ENCODE measurements around the gene ZNF273. TPM values are rescaled to one million over a fixed set of nuclear protein-coding genes. Genes with fewer than 3 reads are reported as not detected.
"Not testable (repeated sequence)": the region's sequence is repeated elsewhere in the genome, so short reads cannot be mapped to it uniquely, and the experiment has no call there.

The ZNF273 gene
- 3.4 and 3.7 TPM in 2 replicates for total RNA-seq

DNA sequence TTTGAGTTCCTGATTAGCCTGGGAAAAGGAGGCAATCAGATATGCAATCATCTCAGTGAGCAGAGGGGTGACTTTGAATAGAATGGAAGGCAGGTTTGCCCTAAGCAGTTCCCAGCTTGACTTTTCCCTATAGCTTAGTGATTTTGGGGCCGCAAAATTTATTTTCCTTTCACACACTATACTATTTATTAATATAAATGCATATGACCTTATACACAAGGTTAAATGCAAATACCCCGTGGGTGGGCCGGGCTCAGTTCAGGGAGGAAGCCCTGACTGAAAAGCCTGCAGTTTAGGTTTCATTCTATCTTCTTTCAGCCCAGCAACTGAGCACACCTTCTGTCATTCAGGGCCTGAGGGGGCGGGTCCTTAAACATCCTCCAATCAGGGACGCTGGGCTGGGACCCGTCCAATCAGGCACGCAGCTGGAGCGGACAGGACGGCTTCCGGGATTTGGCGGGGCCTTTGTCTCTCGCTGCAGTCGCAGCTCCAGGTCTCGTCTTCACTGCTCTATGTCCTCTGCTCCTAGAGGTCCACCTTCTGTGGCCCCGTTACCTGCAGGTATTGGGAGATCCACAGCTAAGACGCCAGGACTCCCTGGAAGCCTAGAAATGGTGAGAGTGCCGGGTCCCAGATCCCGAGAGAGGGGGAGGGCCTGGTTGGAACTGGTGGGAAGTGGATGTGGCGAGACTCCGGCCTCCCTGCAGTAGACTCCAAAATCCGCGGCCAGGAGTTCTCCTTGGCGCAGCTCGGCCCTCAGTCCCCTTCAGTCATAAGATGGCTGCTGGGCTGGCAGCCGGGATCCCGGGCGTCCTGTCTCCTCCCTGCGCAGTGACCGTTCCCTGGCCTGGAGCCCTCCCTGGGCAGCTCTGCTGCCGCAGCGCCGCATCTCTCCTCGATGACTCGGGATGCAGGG lies at the start of gene ZNF273:
TSS of gene ZNF273 (plus strand) at position 468 of the 916 bp plus-strand sequence. CDS start at position 513, 45 bp downstream.
- DNase-seq (ENCODE audit: extremely low read depth, low read depth, low spot score): no peak

GRCh38 chr7:64853679-64854078 lies 49.4 kb upstream of the ZNF273 start:
- DNase-seq (ENCODE audit: extremely low read depth, low read depth, low spot score): no peak

DNA sequence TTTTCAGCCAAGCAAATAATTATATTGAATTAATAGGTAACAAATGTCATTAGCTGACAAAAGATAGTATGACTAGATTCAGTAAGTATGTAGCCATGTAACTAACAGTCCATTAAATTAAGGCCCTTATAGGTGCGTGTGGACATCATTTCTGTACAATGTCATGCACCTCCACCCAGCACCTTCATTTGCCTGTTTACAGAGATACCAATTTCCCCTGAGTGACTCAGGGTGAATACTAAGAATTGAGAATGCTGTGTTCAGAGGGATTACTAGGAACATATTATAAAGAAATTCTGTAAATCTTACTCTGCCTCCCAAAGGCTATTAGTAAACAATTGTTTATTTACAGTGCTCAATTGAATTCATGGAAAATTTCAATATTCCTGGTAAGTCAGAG lies 48.1 kb upstream of the ZNF273 start:
- no peak for DNase-seq (ENCODE audit: extremely low read depth, low read depth, low spot score)

DNA sequence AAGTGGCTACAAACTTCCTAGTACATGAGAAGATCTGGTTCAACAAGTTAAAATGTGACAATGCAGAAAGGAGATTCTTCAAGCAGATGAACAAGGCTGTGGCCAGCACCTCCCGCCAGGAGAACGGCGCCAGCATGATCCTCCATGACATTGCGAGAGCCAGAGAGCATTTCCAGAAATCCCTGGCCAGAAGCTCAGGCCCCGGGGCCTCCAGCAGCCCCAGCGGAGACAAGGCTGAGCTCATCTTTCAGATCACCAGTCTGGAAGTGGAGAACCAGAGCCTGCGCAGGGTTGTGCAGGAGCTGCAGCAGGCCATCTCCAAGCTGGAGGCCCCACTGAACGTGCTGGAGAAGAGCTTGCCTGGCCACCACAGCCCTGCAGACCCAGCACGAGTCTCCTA lies 40.1 kb upstream of the ZNF273 start:
- no peak for DNase-seq (ENCODE audit: extremely low read depth, low read depth, low spot score)

GRCh38 chr7:64863530-64863929 lies 39.5 kb upstream of the ZNF273 start:
- not testable (repeated sequence) for DNase-seq (ENCODE audit: extremely low read depth, low read depth, low spot score)

DNA sequence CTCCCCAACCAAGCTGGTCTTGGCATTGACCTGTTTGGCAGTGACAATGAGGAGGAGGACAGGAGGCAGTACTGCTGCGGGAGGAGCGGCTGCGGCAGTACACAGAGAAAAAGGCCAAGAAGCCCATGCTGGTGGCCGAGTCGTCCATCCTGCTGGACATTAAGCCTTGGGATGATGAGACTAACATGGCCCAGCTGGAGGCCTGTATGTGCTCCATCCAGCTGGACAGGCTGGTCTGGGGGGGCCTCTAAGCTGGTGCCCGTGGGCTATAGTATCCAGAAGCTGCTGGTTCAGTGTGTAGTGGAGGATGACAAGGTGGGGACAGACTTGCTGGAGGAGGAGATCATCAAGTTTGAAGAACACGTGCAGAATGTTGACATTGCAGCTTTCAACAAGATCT lies 39.1 kb upstream of the ZNF273 start:
- no peak for DNase-seq (ENCODE audit: extremely low read depth, low read depth, low spot score)

DNA sequence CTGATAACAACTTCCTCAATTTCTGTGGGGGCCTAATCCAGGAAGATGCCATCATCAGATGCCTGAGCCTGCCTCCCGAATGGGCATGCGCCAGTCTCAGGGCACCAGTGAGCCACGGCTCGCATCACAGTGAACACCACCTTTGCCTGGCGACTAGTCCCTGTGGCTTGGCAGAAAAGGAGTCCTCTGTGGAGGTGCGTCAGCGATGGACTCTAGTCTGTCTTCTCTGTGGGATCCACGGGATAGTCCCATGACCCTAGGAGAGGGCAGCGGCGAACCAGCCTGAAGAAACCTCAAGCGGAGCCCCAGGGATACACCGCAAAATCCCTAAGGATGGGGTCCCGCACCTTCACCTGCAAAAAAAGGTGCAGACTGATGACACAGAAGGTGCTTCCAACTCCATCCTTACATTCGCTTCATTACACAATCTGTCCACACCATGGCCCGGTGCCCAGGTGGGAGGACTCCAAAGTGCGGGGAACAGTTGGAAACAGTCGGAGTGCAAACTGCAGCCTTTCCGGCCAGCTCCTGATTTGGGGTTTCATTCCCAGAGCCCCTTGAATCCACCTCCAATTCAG lies 35.1 kb upstream of the ZNF273 start:
- no peak for DNase-seq (ENCODE audit: extremely low read depth, low read depth, low spot score)

DNA sequence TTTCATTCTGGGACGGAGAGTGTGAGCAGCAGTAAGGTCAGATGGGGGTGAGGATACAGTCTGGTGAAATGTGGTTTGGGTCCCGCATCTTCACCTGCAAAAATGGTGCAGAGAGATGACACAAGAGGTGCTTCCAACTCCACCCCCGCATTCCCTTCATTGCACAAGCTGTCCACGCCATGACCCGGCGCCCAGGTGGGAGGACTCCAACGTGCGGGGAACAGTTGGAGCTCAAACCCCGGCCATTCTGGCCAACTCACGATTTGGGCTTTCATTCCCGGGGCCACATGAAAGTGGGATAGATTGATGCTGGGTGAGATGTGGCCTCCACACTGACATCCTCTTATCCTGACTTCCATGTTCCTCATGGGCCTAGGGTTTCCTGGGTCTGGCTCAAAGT lies 34.6 kb upstream of the ZNF273 start:
- DNase-seq (ENCODE audit: extremely low read depth, low read depth, low spot score): no peak

- no peak for DNase-seq (ENCODE audit: extremely low read depth, low read depth, low spot score)
Measured at GRCh38 chr7:64869121-64869725, 33.9 kb upstream of the ZNF273 start.

GRCh38 chr7:64869912-64870562 lies 33.0 kb upstream of the ZNF273 start:
- DNase-seq (ENCODE audit: extremely low read depth, low read depth, low spot score): no peak

DNA sequence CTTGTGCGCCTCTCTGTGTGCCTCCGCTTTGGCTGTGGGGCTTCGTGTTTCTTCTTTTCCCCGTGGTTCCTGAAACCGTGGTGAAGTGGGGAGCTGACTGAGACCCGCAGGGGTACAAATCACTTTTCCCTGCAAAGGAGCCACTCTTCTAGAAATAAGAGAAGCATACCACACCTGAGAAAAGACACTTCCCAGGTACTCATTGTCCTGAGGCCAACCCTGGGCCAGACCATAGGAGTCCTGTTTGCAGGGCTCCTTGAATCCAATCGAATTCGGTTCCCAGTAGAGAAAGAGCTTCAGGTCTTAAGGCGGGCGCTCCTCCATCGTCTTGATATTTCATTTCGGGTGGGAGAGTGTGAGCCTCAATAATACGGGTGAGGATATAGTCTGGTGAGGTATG lies 32.4 kb upstream of the ZNF273 start:
- no peak for DNase-seq (ENCODE audit: extremely low read depth, low read depth, low spot score)

- no peak for DNase-seq (ENCODE audit: extremely low read depth, low read depth, low spot score)
Measured at GRCh38 chr7:64871761-64872160, 31.3 kb upstream of the ZNF273 start.

- no peak for DNase-seq (ENCODE audit: extremely low read depth, low read depth, low spot score)
Measured at GRCh38 chr7:64872351-64873154, 30.5 kb upstream of the ZNF273 start.

DNA sequence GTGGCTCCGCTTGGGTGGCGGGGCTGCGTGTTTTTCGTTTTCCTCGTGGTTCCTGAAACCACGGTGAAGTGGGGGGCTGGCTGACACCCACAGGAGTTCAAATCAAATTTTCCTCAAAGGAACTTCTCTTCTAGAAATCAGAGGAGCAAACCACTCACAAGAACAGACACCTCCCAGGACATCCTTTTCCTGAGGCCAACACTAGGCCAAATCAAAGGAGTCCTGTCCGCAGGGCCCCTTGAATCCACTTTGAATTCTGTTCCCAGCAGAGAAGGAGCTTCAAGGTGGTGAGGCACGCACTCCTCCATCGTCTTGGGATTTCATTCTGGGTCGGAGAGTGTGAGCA lies 29.9 kb upstream of the ZNF273 start:
- no peak for DNase-seq (ENCODE audit: extremely low read depth, low read depth, low spot score)

DNA sequence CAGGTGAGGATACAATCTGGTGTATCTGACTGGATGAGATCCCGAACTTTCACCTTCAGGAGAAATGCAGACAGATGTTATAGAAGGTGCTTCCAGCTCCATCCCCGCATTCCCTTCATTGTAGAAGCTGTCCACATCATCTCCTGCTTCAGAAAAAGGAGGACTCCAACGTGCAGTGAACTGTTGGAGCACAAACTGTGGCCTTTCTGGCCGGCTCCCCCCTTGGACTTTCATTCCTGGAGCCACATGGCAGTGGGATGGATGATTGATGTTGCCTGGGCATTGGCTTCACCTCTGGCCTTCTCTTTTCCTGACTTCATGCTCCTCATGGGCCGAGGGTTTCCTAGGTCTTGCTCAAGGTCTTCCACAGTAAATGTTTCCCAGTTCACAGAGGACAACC lies 29.6 kb upstream of the ZNF273 start:
- DNase-seq (ENCODE audit: extremely low read depth, low read depth, low spot score): no peak

GRCh38 chr7:64874114-64874513 lies 29.0 kb upstream of the ZNF273 start:
- DNase-seq (ENCODE audit: extremely low read depth, low read depth, low spot score): no peak

GRCh38 chr7:64874562-64875250 lies 28.4 kb upstream of the ZNF273 start:
- DNase-seq (ENCODE audit: extremely low read depth, low read depth, low spot score): no peak

GRCh38 chr7:64875258-64875657 lies 27.8 kb upstream of the ZNF273 start:
- DNase-seq (ENCODE audit: extremely low read depth, low read depth, low spot score): no peak

- DNase-seq (ENCODE audit: extremely low read depth, low read depth, low spot score): no peak
Measured at GRCh38 chr7:64875658-64876406, 27.2 kb upstream of the ZNF273 start.

Measured in glomerular endothelial cell (primary cell).